Measurements from ENCODE around the gene TOMM6. TPM values are rescaled to one million over a fixed set of nuclear protein-coding genes. Genes with fewer than 3 reads are reported as not detected.

TOMM6 gene
- total and polyA plus RNA-seq, 2 donors from 2014 or later: 150 to 479 TPM

DNA sequence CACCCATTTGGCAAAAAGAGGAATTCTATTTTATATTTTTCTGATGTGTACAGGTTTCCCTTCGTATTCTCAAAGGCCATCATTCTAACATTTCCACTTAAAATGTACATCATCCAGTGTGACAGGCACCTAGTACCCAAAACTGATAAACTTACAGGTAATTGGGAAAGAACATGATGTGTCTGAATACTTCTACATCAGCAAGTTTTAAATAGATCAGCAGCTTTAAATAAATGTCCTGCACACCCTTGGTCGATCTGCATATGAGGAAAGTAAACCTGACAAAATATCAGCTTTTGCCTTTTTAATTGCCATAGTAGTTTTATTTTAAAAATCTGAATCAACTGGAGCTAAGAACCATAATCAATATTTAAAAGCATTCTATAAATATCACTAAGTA is 26.5 kb downstream of the TOMM6 start:
- Histone ChIP-seq H3K27me3 (ENCODE audit: control insufficient read depth, insufficient read depth, low read length) (no peaks in the 10 kb centered on the region), H3K9ac (ENCODE audit: low read length in 3 of 3) (no peak overlapping the region), H3K4me1 (ENCODE audit: control insufficient read depth in 2 of 3, insufficient read depth in 2 of 3, low read depth in 1 of 3, low read length in 3 of 3) (no peaks in the 10 kb centered on the region), H3K4me3 (ENCODE audit: low read length in 3 of 3) (no peak overlapping the region), H3K9me3 (ENCODE audit: control insufficient read depth in 2 of 3, insufficient read depth in 1 of 3, low read length in 3 of 3) (no peaks in the 10 kb centered on the region), H3K27ac (ENCODE audit: low read depth in 2 of 2, low read length in 2 of 2) (no peak overlapping the region), H3K36me3 (ENCODE audit: control insufficient read depth in 2 of 3, insufficient read depth in 3 of 3, low read length in 3 of 3) (no peaks in the 10 kb centered on the region)
- intact Hi-C loops (cut with DNase I): no loop called here
- no peak for DNase-seq
- no peak for FAIRE-seq
- TF ChIP-seq, protein P1, sequence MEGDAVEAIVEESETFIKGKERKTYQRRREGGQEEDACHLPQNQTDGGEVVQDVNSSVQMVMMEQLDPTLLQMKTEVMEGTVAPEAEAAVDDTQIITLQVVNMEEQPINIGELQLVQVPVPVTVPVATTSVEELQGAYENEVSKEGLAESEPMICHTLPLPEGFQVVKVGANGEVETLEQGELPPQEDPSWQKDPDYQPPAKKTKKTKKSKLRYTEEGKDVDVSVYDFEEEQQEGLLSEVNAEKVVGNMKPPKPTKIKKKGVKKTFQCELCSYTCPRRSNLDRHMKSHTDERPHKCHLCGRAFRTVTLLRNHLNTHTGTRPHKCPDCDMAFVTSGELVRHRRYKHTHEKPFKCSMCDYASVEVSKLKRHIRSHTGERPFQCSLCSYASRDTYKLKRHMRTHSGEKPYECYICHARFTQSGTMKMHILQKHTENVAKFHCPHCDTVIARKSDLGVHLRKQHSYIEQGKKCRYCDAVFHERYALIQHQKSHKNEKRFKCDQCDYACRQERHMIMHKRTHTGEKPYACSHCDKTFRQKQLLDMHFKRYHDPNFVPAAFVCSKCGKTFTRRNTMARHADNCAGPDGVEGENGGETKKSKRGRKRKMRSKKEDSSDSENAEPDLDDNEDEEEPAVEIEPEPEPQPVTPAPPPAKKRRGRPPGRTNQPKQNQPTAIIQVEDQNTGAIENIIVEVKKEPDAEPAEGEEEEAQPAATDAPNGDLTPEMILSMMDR (IDR thresholded peaks at IDR 0.05; ENCODE audit: borderline replicate concordance, extremely low read depth, insufficient read depth): no peak

- Histone ChIP-seq H3K4me1 (ENCODE audit: control insufficient read depth in 2 of 3, insufficient read depth in 2 of 3, low read depth in 1 of 3, low read length in 3 of 3) (no peaks in the 10 kb centered on the region), H3K9me3 (ENCODE audit: control insufficient read depth in 2 of 3, insufficient read depth in 1 of 3, low read length in 3 of 3) (no peaks in the 10 kb centered on the region), H3K27me3 (ENCODE audit: control insufficient read depth, insufficient read depth, low read length) (no peaks in the 10 kb centered on the region), H3K27ac (ENCODE audit: low read depth in 2 of 2, low read length in 2 of 2) (no peak overlapping the region), H3K4me3 (ENCODE audit: low read length in 3 of 3) (no peak overlapping the region), H3K36me3 (ENCODE audit: control insufficient read depth in 2 of 3, insufficient read depth in 3 of 3, low read length in 3 of 3) (no peaks in the 10 kb centered on the region), H3K9ac (ENCODE audit: low read length in 3 of 3) (no peak overlapping the region)
- FAIRE-seq (no peak), DNase-seq (no peak)
- TF ChIP-seq, protein P1 (IDR thresholded peaks at IDR 0.05; ENCODE audit: borderline replicate concordance, extremely low read depth, insufficient read depth): no peak
- intact Hi-C loops (cut with DNase I): no loop called here
Observed at GRCh38 chr6:41814629-41815028, 27.1 kb downstream of the TOMM6 start.

DNA sequence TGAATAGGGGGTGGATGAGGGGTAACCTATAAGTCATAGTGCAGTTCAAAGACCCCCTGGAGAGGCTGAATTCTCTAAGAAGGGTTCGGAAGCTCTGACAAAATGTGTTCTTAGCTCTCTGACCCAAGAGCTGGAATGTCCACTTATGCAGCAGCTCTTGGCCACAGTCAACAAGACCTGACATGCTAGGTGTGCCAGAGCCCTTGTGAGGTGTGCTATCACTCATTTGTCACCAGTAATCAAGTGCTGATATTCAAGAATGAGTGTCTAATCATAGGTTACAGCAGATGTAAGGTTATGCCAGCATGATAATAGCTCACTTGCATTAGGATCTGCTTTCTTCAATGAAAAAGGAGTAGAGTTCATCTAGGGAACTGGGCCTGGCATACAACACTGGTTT is 28.1 kb downstream of the TOMM6 start:
- no peaks in the 10 kb centered on the region for H3K27me3 ChIP-seq (ENCODE audit: control insufficient read depth, insufficient read depth, low read length)
- H3K36me3 ChIP-seq (ENCODE audit: control insufficient read depth in 2 of 3, insufficient read depth in 3 of 3, low read length in 3 of 3): no peaks in the 10 kb centered on the region
- no peaks in the 10 kb centered on the region for H3K4me1 ChIP-seq (ENCODE audit: control insufficient read depth in 2 of 3, insufficient read depth in 2 of 3, low read depth in 1 of 3, low read length in 3 of 3)
- TF ChIP-seq, protein P1 (IDR thresholded peaks at IDR 0.05; ENCODE audit: borderline replicate concordance, extremely low read depth, insufficient read depth): no peak
- no peaks in the 10 kb centered on the region for H3K9me3 ChIP-seq (ENCODE audit: control insufficient read depth in 2 of 3, insufficient read depth in 1 of 3, low read length in 3 of 3)
- H3K4me3 ChIP-seq (ENCODE audit: low read length in 3 of 3): no peak overlapping the region
- H3K9ac ChIP-seq (ENCODE audit: low read length in 3 of 3): no peak overlapping the region
- H3K27ac ChIP-seq (ENCODE audit: low read depth in 2 of 2, low read length in 2 of 2): no peak overlapping the region
- no peak for DNase-seq
- FAIRE-seq: no peak
- intact Hi-C loops (cut with DNase I): no loop called here
